Panc1 (cell line): ENCODE data around the gene ZRANB1. TPM values are rescaled to one million over a fixed set of nuclear protein-coding genes. Genes with fewer than 3 reads are reported as not detected.

Source experiments
- ATAC-seq: fragments of 200-7000 bp; cut with Tn5 transposase; 2 replicates; pipeline ENCODE4 v1.9.1; 2020; ENCODE audit warnings: mild to moderate bottlenecking, moderate library complexity
- BruUV-seq: library from RNA; stranded (reverse); fragments of 400-500 nt; replicated peaks from 2 replicates; lab custom pipeline; 2021; lab: Mats Ljungman, UMichigan
- CTCF ChIA-PET: fragments of 300-600 bp; sonication (Branson Sonifier 250); formaldehyde crosslinking; loops from one replicate; lab custom pipeline; 2022; ENCODE audit warnings: antibody characterized with exemption; lab: Charles Lee
- POLR2A ChIA-PET: fragments of 300-600 bp; sonication (Branson Sonifier 250); formaldehyde crosslinking; loops from one replicate; lab custom pipeline; 2022; ENCODE audit warnings: antibody characterized with exemption; lab: Charles Lee
- DNase-seq: peaks from one replicate; pipeline ENCODE4 v3.0.0-alpha.2; 2010; ENCODE audit warnings: low read depth, low spot score
- H3K27ac ChIP-seq: 2 replicates; pipeline ENCODE4 v1.5.1; 2011; ENCODE audit warnings: mild to moderate bottlenecking, low read length, inconsistent platforms
- H3K27me3 ChIP-seq: fragments of 200-500 bp; sonication (Bioruptor generic); 2 replicates; pipeline ENCODE4 v1.6.0; 2014; ENCODE audit warnings: low read length, inconsistent platforms; ENCODE audit not compliant: control insufficient read depth, insufficient read depth
- H3K36me3 ChIP-seq: fragments of 200-500 bp; sonication (Bioruptor generic); 2 replicates; pipeline ENCODE4 v1.5.1; 2014; ENCODE audit warnings: inconsistent platforms, mild to moderate bottlenecking, low read length, moderate library complexity; ENCODE audit not compliant: control insufficient read depth, insufficient read depth
- H3K4me1 ChIP-seq: 2 replicates; pipeline ENCODE4 v1.5.1; 2011; ENCODE audit warnings: inconsistent platforms, mild to moderate bottlenecking, low read length, moderate library complexity; ENCODE audit not compliant: control insufficient read depth, insufficient read depth
- H3K4me3 ChIP-seq, 2 experiments: 2 replicates each; pipeline ENCODE4 v1.5.1; 2011 to 2012; ENCODE audit warnings: low read depth in 2 of 2, low read length in 2 of 2, mild to moderate bottlenecking in 2 of 2, inconsistent platforms in 1 of 2, moderate library complexity in 1 of 2
- H3K9me3 ChIP-seq: fragments of 200-500 bp; sonication (Bioruptor generic); 2 replicates; pipeline ENCODE4 v1.5.1; 2014; ENCODE audit warnings: low read depth, mild to moderate bottlenecking, inconsistent platforms, low read length, moderate library complexity; ENCODE audit not compliant: control insufficient read depth, insufficient read depth
- CTCF ChIP-seq: fragments of 450-650 bp; IDR thresholded peaks from 2 replicates; pipeline ENCODE4 v1.5.1; 2017; ENCODE audit warnings: mild to moderate bottlenecking
- POLR2AphosphoS5 ChIP-seq: IDR thresholded peaks from 2 replicates; pipeline ENCODE4 v1.6.1; 2012; ENCODE audit warnings: mild to moderate bottlenecking, low read depth, low read length, moderate library complexity
- REST ChIP-seq, 2 experiments: IDR thresholded peaks; 2 replicates each; pipeline ENCODE4 v1.6.1; 2011 to 2012; ENCODE audit warnings: low read depth in 2 of 2, control low read depth in 1 of 2, low read length in 1 of 2, mild to moderate bottlenecking in 1 of 2, moderate library complexity in 1 of 2; ENCODE audit not compliant: insufficient read depth in 1 of 2
- SIN3A ChIP-seq: IDR thresholded peaks from 2 replicates; pipeline ENCODE4 v1.6.1; 2012; ENCODE audit warnings: low read depth, mild to moderate bottlenecking, low read length, moderate library complexity, borderline replicate concordance; ENCODE audit not compliant: insufficient read depth
- TCF7L2 ChIP-seq: IDR thresholded peaks from 2 replicates; pipeline ENCODE4 v1.6.1; 2011; ENCODE audit warnings: mild to moderate bottlenecking, low read depth, low read length, inconsistent platforms
- in situ Hi-C: cut with HindIII; loops from 2 replicates; pipeline ENCODE4 v1.10.0; 2016; ENCODE audit warnings: low sequenced_read_pairs, low pct_unique_long_range_greater_than_20kb
- intact Hi-C: fragments of 100-400 bp; cut with micrococcal nuclease; formaldehyde crosslinking; loops from one replicate; pipeline ENCODE4 v1.10.0; 2022; ENCODE audit not compliant: unreplicated experiment
- total RNA-seq: library from RNA; stranded (reverse); gene quantifications from one replicate; pipeline ENCODE4 v1.2.1, GENCODE V29; 2021; ENCODE audit not compliant: unreplicated experiment

Gene ZRANB1
- total RNA-seq, 1 experiment from 2014 or later: 23.2 TPM

GRCh38 chr10:125007436-125007835 lies 65.5 kb downstream of the ZRANB1 start:
- in situ Hi-C loops: no loop called here
- ATAC-seq (no peak), DNase-seq (no peak)
- H3K27me3 ChIP-seq: no peaks in the 10 kb centered on the region
- no peak overlapping the region for H3K4me3 ChIP-seq
- H3K36me3 ChIP-seq: no peaks in the 10 kb centered on the region; the same call in none of the 2 replicates
- intact Hi-C loops: no loop called here
- no TSS peak for BruUV-seq
- no peak for TF ChIP-seq CTCF
- no peak for TF ChIP-seq TCF7L2
- TF ChIP-seq SIN3A: no peak
- TF ChIP-seq POLR2AphosphoS5: no peak
- no peak for TF ChIP-seq REST (IDR thresholded peaks at IDR 0.05; ENCODE audit: insufficient read depth in 1 of 2, low read depth in 2 of 2, low read length in 1 of 2)
- H3K9me3 ChIP-seq: no peaks in the 10 kb centered on the region
- CTCF ChIA-PET: no interaction called here
- no peak overlapping the region for H3K27ac ChIP-seq
- POLR2A ChIA-PET: no interaction called here
- no peaks in the 10 kb centered on the region for H3K4me1 ChIP-seq

- no peak for DNase-seq
- H3K4me3 ChIP-seq: no peak overlapping the region
These were observed 67.0 kb downstream of the ZRANB1 start for GRCh38 chr10:125008689-125009638.

More at GRCh38 chr10:125008689-125009638, 67.0 kb downstream of the ZRANB1 start:
- in situ Hi-C loops: no loop called here
- H3K27me3 ChIP-seq: no peaks in the 10 kb centered on the region
- H3K27ac ChIP-seq: no peak overlapping the region
- ChIA-PET CTCF (no interaction called here), POLR2A (no interaction called here)
- H3K9me3 ChIP-seq: no peaks in the 10 kb centered on the region
- no peak for ATAC-seq
- TF ChIP-seq TCF7L2 (no peak), REST (IDR thresholded peaks at IDR 0.05; ENCODE audit: insufficient read depth in 1 of 2, low read depth in 2 of 2, low read length in 1 of 2) (no peak), POLR2AphosphoS5 (no peak), CTCF (no peak)
- no TSS peak for BruUV-seq
- H3K36me3 ChIP-seq: no peaks in the 10 kb centered on the region; the same call in none of the 2 replicates
- H3K4me1 ChIP-seq: no peaks in the 10 kb centered on the region
- intact Hi-C loops: no loop called here
